SH-SY5Y (cell line): ENCODE results near the gene SV2C.

Experiments used
- GATA2 ChIP-seq: IDR thresholded peaks from 2 replicates; pipeline ENCODE4 v1.6.1; 2011; ENCODE audit warnings: mild to moderate bottlenecking, low read depth, low read length
- GATA3 ChIP-seq: IDR thresholded peaks from 2 replicates; pipeline ENCODE4 v1.6.1; 2011; ENCODE audit warnings: low read depth, mild to moderate bottlenecking, low read length, moderate library complexity

GRCh38 chr5:76187386-76187785 lies 104.2 kb downstream of the SV2C start:
- TF ChIP-seq GATA2 (no peak), GATA3 (no peak)
